ENCODE measurements around the gene LEKR1.

The LEKR1 gene

GRCh38 chr3:157056035-157056434, 229.9 kb downstream of the LEKR1 start:
- H3K4me3 ChIP-seq (ENCODE audit: low read length), result no peak overlapping the region
- DNase-seq (ENCODE audit: low read depth), result no peak
- TF ChIP-seq, protein P1, sequence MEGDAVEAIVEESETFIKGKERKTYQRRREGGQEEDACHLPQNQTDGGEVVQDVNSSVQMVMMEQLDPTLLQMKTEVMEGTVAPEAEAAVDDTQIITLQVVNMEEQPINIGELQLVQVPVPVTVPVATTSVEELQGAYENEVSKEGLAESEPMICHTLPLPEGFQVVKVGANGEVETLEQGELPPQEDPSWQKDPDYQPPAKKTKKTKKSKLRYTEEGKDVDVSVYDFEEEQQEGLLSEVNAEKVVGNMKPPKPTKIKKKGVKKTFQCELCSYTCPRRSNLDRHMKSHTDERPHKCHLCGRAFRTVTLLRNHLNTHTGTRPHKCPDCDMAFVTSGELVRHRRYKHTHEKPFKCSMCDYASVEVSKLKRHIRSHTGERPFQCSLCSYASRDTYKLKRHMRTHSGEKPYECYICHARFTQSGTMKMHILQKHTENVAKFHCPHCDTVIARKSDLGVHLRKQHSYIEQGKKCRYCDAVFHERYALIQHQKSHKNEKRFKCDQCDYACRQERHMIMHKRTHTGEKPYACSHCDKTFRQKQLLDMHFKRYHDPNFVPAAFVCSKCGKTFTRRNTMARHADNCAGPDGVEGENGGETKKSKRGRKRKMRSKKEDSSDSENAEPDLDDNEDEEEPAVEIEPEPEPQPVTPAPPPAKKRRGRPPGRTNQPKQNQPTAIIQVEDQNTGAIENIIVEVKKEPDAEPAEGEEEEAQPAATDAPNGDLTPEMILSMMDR (conservative IDR thresholded peaks at IDR 0.05; ENCODE audit: low read depth, low read length), result no peak

DNA sequence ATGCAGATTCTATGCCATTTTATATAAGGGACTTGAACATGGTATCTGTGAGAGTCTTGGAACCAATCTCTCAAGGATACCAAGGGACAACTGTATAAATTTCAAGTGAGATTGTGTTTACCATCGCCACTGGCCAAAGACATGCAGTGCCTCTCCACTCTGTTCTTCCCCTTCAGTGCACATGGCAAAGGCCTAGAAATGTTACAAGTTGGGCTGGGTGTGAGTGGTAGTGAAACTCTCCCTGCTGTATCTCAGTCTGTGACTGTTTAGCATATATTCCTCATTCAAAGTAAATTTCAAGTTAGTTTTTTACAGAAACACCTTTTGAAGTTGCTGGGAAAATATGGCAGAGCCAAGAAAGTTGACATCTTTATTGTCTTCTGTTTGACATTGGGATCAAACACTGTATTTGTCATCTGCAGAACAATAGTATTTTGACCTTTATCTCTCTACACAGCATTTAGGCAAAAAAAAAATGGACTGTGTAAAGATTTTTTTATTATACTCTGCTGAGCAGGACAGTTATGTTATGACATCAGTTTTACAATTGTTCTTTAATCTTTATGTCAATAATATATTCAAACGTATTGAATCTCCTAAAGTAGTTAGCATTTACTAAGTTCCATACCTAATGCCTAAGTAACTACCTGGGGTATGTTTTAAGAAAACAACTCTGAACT, 232.4 kb downstream of the LEKR1 start:
- no peak for DNase-seq (ENCODE audit: low read depth)
- H3K4me3 ChIP-seq (ENCODE audit: low read length), result no peak overlapping the region
- TF ChIP-seq, protein P1 (conservative IDR thresholded peaks at IDR 0.05; ENCODE audit: low read depth, low read length), result no peak

GRCh38 chr3:157059181-157059580, 233.0 kb downstream of the LEKR1 start:
- no peak overlapping the region for H3K4me3 ChIP-seq (ENCODE audit: low read length)
- TF ChIP-seq, protein P1 (conservative IDR thresholded peaks at IDR 0.05; ENCODE audit: low read depth, low read length), result no peak
- DNase-seq (ENCODE audit: low read depth), result no peak

DNA sequence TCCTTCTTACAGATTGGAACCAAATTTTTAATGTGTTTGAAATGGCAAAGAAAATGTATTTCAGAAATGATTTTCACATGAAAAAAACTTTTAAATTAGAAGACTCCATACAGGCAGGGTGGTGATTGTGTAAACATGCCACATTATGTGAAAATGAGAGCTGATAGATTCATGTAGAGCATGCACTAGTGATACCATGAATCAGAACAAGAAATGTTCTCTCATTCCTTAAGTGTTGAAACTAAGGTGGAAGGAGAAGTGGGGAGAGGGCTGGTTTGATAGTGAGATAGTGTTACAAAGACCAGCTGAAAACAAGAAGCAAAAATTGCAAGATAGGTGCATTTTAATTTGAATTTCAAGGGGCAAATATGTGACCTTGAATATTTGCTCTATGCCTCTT, 233.5 kb downstream of the LEKR1 start:
- TF ChIP-seq, protein P1 (conservative IDR thresholded peaks at IDR 0.05; ENCODE audit: low read depth, low read length), result no peak
- no peak for DNase-seq (ENCODE audit: low read depth)
- H3K4me3 ChIP-seq (ENCODE audit: low read length), result no peak overlapping the region

- H3K4me3 ChIP-seq (ENCODE audit: low read length), result no peak overlapping the region
- TF ChIP-seq, protein P1 (conservative IDR thresholded peaks at IDR 0.05; ENCODE audit: low read depth, low read length), result no peak
- no peak for DNase-seq (ENCODE audit: low read depth)
These were observed 235.1 kb downstream of the LEKR1 start for GRCh38 chr3:157061265-157061664.

DNA sequence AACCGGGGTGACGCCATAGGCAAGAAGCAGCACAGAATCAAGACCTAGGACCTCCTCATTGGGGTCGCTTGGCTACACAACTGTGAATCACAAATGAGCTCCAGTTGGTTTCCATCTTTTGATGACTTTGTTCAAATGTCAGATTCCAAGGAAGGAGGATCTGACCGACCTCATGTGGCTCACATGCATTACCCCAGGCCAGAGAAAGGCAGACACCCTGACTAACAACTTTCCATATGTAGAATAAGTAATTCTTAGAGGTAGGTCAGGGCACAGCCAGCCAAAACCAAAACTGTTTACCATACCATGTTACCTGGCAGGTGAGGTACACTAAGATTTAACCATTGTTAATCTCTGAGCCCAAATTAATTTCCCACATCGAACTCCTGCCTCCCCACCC, 237.3 kb downstream of the LEKR1 start:
- H3K4me3 ChIP-seq (ENCODE audit: low read length), result no peak overlapping the region
- TF ChIP-seq, protein P1 (conservative IDR thresholded peaks at IDR 0.05; ENCODE audit: low read depth, low read length), result no peak
- DNase-seq (ENCODE audit: low read depth), result no peak

GRCh38 chr3:157063926-157064325, 237.8 kb downstream of the LEKR1 start:
- TF ChIP-seq, protein P1 (conservative IDR thresholded peaks at IDR 0.05; ENCODE audit: low read depth, low read length), result no peak
- peak; percentile 87 for DNase-seq (ENCODE audit: low read depth)
- H3K4me3 ChIP-seq (ENCODE audit: low read length), result no peak overlapping the region
